Measurements from ENCODE around the gene IRS2.

IRS2 gene

GRCh38 chr13:109779074-109779473, 7.3 kb downstream of the IRS2 start:
- DNase-seq: peak in 1 of 2 experiments; percentile 59

GRCh38 chr13:109778102-109778542, 8.3 kb downstream of the IRS2 start:
- DNase-seq: no peak

GRCh38 chr13:109776575-109776974, 9.8 kb downstream of the IRS2 start:
- no peak for DNase-seq

GRCh38 chr13:109773786-109774185, 12.6 kb downstream of the IRS2 start:
- DNase-seq: no peak

GRCh38 chr13:109773276-109773675, 13.1 kb downstream of the IRS2 start:
- DNase-seq: no peak

GRCh38 chr13:109771926-109772325, 14.5 kb downstream of the IRS2 start:
- DNase-seq: no peak

- no peak for DNase-seq
Measured at GRCh38 chr13:109770436-109770835, 15.9 kb downstream of the IRS2 start.

GRCh38 chr13:109769921-109770320, 16.5 kb downstream of the IRS2 start:
- no peak for DNase-seq

GRCh38 chr13:109769275-109769674, 17.1 kb downstream of the IRS2 start:
- no peak for DNase-seq

GRCh38 chr13:109768616-109769015, 17.8 kb downstream of the IRS2 start:
- no peak for DNase-seq

- no peak for DNase-seq
Measured at GRCh38 chr13:109768176-109768575, 18.2 kb downstream of the IRS2 start.

GRCh38 chr13:109767023-109767422, 19.4 kb downstream of the IRS2 start:
- DNase-seq: no peak

GRCh38 chr13:109764470-109765291, 21.7 kb downstream of the IRS2 start:
- DNase-seq: no peak

- DNase-seq: no peak
Measured at GRCh38 chr13:109764045-109764444, 22.3 kb downstream of the IRS2 start.

GRCh38 chr13:109762791-109763190, 23.6 kb downstream of the IRS2 start:
- DNase-seq: no peak

- no peak for DNase-seq
Measured at GRCh38 chr13:109761695-109762094, 24.7 kb downstream of the IRS2 start.

- no peak for DNase-seq
Measured at GRCh38 chr13:109760951-109761350, 25.4 kb downstream of the IRS2 start.

- DNase-seq: no peak
Measured at GRCh38 chr13:109760402-109760801, 26.0 kb downstream of the IRS2 start.

GRCh38 chr13:109759609-109760008, 26.8 kb downstream of the IRS2 start:
- no peak for DNase-seq

GRCh38 chr13:109758937-109759480, 27.4 kb downstream of the IRS2 start:
- DNase-seq: no peak

- no peak for DNase-seq
Measured at GRCh38 chr13:109756778-109757177, 29.6 kb downstream of the IRS2 start.

GRCh38 chr13:109755997-109756396, 30.4 kb downstream of the IRS2 start:
- no peak for DNase-seq

GRCh38 chr13:109755551-109755950, 30.8 kb downstream of the IRS2 start:
- DNase-seq: no peak

- DNase-seq: no peak
Measured at GRCh38 chr13:109751477-109751876, 34.9 kb downstream of the IRS2 start.

Measured in stimulated activated CD4-positive, alpha-beta T cell treated with anti-CD3 and anti-CD28 coated beads, Interleukin-4, amount 100 ng/mL, for 4 hours (primary cell).